ENCODE measurements around the gene PHLDA1. TPM values are rescaled to one million over a fixed set of nuclear protein-coding genes. Genes with fewer than 3 reads are reported as not detected.

The PHLDA1 gene
- total and polyA plus RNA-seq, 9 of the 15 experiments (the other 6 are each of a cell fraction or from before 2014, with no cell fraction given), result 0.15 to 2.9 (median 0.54) TPM

GRCh38 chr12:76031414-76032042 is at the start of gene PHLDA1 (continued):
- TF ChIP-seq ZFP30 (CRISPR knock-in tag; IDR thresholded peaks at IDR 0.05; ENCODE audit: borderline replicate concordance) (no peak), RAD21 (CRISPR knock-in tag; conservative IDR thresholded peaks at IDR 0.05 in 1 of 2, IDR thresholded peaks at IDR 0.05 in 1 of 2) (peak; percentile 94 to 99), FUS (optimal IDR thresholded peaks at IDR 0.05; ENCODE audit: low read depth, low read length) (peak; percentile 27), MBD2 (IDR thresholded peaks at IDR 0.05; ENCODE audit: borderline replicate concordance, low read depth) (0 out of 2 replicates have a peak, but pooled peaks have one; percentile 49), FOSL1 (tag; conservative IDR thresholded peaks at IDR 0.05) (0 out of 2 replicates have a peak, but pooled peaks have one; percentile 25), SREBF1 (IDR thresholded peaks at IDR 0.05; ENCODE audit: borderline replicate concordance, low read depth, low read length) (no peak), ATF7 (IDR thresholded peaks at IDR 0.05) (peak; percentile 38; the same call in 1 of the 2 replicates), ZNF707 (CRISPR knock-in tag; conservative IDR thresholded peaks at IDR 0.05) (no peak), RAD51 (IDR thresholded peaks at IDR 0.05; ENCODE audit: borderline replicate concordance, low read depth) (no peak), PML (IDR thresholded peaks at IDR 0.05; ENCODE audit: low read length) (no peak), TFAP4 (CRISPR knock-in tag; IDR thresholded peaks at IDR 0.05; ENCODE audit: borderline replicate concordance) (peak; percentile 61; the same call in 1 of the 2 replicates), GTF2E2 (tag; IDR thresholded peaks at IDR 0.05) (peak; percentile 82), TGIF2 (CRISPR knock-in tag; IDR thresholded peaks at IDR 0.05) (no peak), CBX3 (IDR thresholded peaks at IDR 0.05; ENCODE audit: borderline replicate concordance in 1 of 2, low read length in 2 of 2) (peak in 1 of 2 experiments; percentile 31; a peak in 1 of 3 replicates), NR3C1 (CRISPR knock-in tag; IDR thresholded peaks at IDR 0.05) (peak; percentile 82)
- TF ChIP-seq, protein P1, sequence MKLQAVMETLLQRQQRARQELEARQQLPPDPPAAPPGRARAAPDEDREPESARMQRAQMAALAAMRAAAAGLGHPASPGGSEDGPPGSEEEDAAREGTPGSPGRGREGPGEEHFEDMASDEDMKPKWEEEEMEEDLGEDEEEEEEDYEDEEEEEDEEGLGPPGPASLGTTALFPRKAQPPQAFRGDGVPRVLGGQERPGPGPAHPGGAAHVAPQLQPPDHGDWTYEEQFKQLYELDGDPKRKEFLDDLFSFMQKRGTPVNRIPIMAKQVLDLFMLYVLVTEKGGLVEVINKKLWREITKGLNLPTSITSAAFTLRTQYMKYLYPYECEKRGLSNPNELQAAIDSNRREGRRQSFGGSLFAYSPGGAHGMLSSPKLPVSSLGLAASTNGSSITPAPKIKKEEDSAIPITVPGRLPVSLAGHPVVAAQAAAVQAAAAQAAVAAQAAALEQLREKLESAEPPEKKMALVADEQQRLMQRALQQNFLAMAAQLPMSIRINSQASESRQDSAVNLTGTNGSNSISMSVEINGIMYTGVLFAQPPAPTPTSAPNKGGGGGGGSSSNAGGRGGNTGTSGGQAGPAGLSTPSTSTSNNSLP (IDR thresholded peaks at IDR 0.05; ENCODE audit: borderline replicate concordance, low read depth, low read length), result no peak
- TF ChIP-seq, protein P2, sequence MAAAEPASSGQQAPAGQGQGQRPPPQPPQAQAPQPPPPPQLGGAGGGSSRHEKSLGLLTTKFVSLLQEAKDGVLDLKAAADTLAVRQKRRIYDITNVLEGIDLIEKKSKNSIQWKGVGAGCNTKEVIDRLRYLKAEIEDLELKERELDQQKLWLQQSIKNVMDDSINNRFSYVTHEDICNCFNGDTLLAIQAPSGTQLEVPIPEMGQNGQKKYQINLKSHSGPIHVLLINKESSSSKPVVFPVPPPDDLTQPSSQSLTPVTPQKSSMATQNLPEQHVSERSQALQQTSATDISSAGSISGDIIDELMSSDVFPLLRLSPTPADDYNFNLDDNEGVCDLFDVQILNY (CRISPR knock-in tag; IDR thresholded peaks at IDR 0.05), result no peak
- TF ChIP-seq, protein P3, sequence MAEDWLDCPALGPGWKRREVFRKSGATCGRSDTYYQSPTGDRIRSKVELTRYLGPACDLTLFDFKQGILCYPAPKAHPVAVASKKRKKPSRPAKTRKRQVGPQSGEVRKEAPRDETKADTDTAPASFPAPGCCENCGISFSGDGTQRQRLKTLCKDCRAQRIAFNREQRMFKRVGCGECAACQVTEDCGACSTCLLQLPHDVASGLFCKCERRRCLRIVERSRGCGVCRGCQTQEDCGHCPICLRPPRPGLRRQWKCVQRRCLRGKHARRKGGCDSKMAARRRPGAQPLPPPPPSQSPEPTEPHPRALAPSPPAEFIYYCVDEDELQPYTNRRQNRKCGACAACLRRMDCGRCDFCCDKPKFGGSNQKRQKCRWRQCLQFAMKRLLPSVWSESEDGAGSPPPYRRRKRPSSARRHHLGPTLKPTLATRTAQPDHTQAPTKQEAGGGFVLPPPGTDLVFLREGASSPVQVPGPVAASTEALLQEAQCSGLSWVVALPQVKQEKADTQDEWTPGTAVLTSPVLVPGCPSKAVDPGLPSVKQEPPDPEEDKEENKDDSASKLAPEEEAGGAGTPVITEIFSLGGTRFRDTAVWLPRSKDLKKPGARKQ (CRISPR knock-in tag; IDR thresholded peaks at IDR 0.05), result no peak
- TF ChIP-seq, protein P4, sequence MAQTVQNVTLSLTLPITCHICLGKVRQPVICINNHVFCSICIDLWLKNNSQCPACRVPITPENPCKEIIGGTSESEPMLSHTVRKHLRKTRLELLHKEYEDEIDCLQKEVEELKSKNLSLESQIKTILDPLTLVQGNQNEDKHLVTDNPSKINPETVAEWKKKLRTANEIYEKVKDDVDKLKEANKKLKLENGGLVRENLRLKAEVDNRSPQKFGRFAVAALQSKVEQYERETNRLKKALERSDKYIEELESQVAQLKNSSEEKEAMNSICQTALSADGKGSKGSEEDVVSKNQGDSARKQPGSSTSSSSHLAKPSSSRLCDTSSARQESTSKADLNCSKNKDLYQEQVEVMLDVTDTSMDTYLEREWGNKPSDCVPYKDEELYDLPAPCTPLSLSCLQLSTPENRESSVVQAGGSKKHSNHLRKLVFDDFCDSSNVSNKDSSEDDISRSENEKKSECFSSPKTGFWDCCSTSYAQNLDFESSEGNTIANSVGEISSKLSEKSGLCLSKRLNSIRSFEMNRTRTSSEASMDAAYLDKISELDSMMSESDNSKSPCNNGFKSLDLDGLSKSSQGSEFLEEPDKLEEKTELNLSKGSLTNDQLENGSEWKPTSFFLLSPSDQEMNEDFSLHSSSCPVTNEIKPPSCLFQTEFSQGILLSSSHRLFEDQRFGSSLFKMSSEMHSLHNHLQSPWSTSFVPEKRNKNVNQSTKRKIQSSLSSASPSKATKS (CRISPR knock-in tag; IDR thresholded peaks at IDR 0.05), result no peak

All from K562 (cell line).